Esophagus muscularis mucosa (tissue), 4 donors: ENCODE results near the gene CTXN1.

Source experiments
- EP300 ChIP-seq: sonication (generic); formaldehyde crosslinking; IDR thresholded peaks from one replicate; pipeline ENCODE4 v1.6.1; 2017; ENCODE audit warnings: antibody characterized with exemption
- POLR2A ChIP-seq: fragments of 450-650 bp; IDR thresholded peaks from one replicate; pipeline ENCODE4 v1.6.1; 2017; ENCODE audit warnings: antibody characterized with exemption, moderate library complexity, mild to moderate bottlenecking, low read depth
- POLR2AphosphoS5 ChIP-seq, 2 donors: sonication (generic); formaldehyde crosslinking; IDR thresholded peaks; one replicate each; pipeline ENCODE4 v1.6.1; 2017; ENCODE audit warnings: antibody characterized with exemption in 2 of 2
- TF ChIP-seq, protein P1 (sequence below), 3 experiments: fragments of 200-600 bp in 2 of 3; fragments of 450-650 bp in 1 of 3; sonication (generic) in 2 of 3; IDR thresholded peaks; one replicate each; pipeline ENCODE4 v1.5.1; 2017 to 2019; ENCODE audit warnings: antibody characterized with exemption in 3 of 3, mild to moderate bottlenecking in 2 of 3, moderate library complexity in 1 of 3

DNA sequence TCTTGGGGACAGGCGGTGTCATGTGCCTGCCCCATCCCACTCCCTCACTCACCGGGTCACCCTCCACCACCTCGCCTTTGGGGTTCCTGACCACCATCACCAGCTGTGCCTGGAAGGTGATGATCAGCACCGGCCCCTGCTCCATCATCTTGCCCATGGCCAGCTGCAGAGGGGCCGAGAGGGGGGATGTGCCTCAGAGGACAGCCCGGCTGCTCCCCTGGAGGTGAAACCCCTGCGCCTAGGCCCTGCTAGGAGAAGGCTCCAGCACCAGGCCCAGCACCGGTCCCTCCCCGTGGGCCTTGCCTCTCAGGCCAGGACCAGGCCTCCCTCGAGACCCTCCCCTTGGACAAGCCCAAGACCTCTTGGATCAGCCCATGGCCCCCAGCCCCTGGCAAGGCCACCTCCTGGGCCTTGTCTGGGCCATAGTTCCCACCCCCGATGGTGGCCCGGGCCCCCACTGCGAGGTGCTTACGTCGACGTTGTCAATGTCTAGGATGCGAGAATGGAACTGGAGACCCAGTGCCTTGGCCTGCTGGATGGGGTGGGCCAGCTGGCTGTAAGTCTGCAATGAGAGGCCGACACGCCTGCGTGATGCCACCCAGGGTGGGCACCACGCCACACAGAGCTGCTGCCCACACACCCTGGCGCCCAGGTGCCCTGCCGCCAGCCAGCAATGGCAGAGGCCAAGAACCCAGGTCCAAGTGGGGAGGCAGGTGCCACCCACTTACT lies 1.8 kb upstream of the CTXN1 start:
- TF ChIP-seq, protein P1, sequence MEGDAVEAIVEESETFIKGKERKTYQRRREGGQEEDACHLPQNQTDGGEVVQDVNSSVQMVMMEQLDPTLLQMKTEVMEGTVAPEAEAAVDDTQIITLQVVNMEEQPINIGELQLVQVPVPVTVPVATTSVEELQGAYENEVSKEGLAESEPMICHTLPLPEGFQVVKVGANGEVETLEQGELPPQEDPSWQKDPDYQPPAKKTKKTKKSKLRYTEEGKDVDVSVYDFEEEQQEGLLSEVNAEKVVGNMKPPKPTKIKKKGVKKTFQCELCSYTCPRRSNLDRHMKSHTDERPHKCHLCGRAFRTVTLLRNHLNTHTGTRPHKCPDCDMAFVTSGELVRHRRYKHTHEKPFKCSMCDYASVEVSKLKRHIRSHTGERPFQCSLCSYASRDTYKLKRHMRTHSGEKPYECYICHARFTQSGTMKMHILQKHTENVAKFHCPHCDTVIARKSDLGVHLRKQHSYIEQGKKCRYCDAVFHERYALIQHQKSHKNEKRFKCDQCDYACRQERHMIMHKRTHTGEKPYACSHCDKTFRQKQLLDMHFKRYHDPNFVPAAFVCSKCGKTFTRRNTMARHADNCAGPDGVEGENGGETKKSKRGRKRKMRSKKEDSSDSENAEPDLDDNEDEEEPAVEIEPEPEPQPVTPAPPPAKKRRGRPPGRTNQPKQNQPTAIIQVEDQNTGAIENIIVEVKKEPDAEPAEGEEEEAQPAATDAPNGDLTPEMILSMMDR (IDR thresholded peaks at IDR 0.05) = no peak
- TF ChIP-seq POLR2A = no peak
- no peak for TF ChIP-seq EP300
- no peak for TF ChIP-seq POLR2AphosphoS5 (IDR thresholded peaks at IDR 0.05)
